ENCODE measurements around the gene TOM1.
"Not testable (repeated sequence)": the region's sequence is repeated elsewhere in the genome, so short reads cannot be mapped to it uniquely, and the experiment has no call there.

TOM1 gene

GRCh38 chr22:35394810-35395563 is 95.3 kb downstream of the TOM1 start:
- DNase-seq (ENCODE audit: low read depth, low spot score), result no peak

GRCh38 chr22:35396622-35397021 is 96.9 kb downstream of the TOM1 start:
- DNase-seq (ENCODE audit: low read depth, low spot score), result not testable (repeated sequence)

DNA sequence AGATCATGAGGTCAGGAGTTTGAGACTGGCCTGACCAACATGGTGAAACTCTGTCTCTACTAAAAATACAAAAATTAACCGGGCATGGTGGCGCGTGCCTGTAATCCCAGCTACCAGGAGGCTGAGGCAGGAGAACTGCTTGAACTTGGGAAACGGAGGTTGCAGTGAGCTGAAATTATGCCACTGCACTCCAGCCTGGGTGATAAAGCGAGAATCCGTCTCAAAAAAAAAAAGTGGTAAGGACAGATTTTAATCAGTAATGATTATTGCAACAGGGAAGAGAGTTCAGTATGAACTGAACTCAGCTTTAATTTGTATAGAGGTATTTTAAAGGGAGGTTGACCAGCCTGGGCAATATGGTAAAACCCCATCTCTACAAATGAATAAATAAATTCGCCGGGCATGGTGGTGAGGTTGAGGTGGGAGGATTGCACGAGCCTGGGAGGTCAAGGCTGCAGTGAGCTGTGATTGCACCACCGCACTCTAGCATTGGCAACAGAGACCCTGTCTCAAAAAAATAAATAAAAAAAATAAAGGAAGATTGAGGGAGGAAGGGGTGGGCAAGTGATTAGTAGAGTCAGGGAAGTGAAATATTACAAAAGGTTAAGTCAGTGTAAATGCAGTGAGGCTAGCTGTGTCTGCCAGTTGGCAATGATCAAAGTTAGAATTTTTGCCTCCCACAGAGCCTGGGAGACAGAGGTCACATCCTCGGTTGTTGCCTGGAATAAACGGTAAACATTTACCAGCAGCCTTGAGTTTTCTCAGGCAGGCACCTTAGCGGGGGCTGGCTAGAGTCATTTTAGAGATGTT is 97.6 kb downstream of the TOM1 start:
- DNase-seq (ENCODE audit: low read depth, low spot score), result no peak
